Measurements from ENCODE around the gene CLDN7.
A peak's percentile ranks its signal among the peaks of the same experiment; 100 is the strongest.

DNA sequence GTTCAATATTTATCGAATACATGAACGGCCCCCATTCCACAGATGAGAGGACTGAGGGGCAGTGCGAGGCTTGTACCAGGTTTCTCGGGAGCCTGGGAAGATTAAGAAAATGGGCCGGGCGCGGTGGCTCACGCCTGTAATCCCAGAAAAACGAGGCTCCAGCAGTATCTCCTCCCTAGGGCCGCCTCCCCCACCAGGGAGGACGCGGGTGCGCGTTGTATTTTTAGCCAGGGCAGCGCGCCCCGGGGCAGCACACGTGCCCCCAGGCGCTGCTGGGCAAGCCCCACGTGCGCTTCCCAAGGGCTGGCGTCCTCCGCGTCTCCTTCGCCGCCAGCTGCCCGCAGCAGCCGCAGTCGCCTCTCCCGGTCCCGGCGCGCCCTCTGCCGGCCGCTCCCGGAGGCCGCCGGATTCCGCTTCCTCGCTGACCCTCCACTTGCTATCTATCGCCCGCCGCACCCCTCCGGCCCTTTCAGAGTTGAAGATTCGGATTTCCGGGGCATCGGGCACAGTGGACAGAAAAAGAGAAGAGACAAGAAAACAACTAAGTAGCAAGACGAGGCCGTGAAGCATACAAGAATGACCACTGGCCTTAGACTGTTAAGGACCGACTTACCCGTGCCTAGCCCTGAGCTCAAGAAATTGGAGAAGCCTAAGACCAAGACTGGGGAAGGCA lies 34.0 kb upstream of the CLDN7 start:
- TF ChIP-seq EZH2 (IDR thresholded peaks at IDR 0.05; ENCODE audit: low read length) = no peak
- TF ChIP-seq, protein P1, sequence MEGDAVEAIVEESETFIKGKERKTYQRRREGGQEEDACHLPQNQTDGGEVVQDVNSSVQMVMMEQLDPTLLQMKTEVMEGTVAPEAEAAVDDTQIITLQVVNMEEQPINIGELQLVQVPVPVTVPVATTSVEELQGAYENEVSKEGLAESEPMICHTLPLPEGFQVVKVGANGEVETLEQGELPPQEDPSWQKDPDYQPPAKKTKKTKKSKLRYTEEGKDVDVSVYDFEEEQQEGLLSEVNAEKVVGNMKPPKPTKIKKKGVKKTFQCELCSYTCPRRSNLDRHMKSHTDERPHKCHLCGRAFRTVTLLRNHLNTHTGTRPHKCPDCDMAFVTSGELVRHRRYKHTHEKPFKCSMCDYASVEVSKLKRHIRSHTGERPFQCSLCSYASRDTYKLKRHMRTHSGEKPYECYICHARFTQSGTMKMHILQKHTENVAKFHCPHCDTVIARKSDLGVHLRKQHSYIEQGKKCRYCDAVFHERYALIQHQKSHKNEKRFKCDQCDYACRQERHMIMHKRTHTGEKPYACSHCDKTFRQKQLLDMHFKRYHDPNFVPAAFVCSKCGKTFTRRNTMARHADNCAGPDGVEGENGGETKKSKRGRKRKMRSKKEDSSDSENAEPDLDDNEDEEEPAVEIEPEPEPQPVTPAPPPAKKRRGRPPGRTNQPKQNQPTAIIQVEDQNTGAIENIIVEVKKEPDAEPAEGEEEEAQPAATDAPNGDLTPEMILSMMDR (optimal IDR thresholded peaks at IDR 0.05 in 1 of 3, IDR thresholded peaks at IDR 0.05 in 1 of 3, conservative IDR thresholded peaks at IDR 0.05 in 1 of 3; ENCODE audit: extremely low read depth in 1 of 3, insufficient read depth in 2 of 3, low read length in 3 of 3) = peak; percentile 68 to 94 (median 83)
